Choroid plexus epithelial cell (primary cell): ENCODE measurements around the gene FGF21.

Source experiments
- DNase-seq: peaks from one replicate; pipeline ENCODE4 v3.0.0-alpha.2; 2010; ENCODE audit warnings: low read depth
- H3K4me3 ChIP-seq: 2 replicates; pipeline ENCODE4 v1.5.1; 2011; ENCODE audit warnings: low read depth, mild to moderate bottlenecking, control low read depth, low read length, moderate library complexity
- TF ChIP-seq, protein P1 (sequence below): conservative IDR thresholded peaks from 2 replicates; pipeline ENCODE4 v1.5.1; 2011; ENCODE audit warnings: low read depth, mild to moderate bottlenecking, control low read depth, inconsistent platforms, low read length, moderate library complexity

Gene FGF21

GRCh38 chr19:48746738-48747575 lies 8.4 kb upstream of the FGF21 start, which contains the start of gene IZUMO1:
IZUMO1 (minus strand) TSS chr19:48746909; CDS start chr19:48745859, 1,050 bp downstream.
- DNase-seq: peak; percentile 92
- H3K4me3 ChIP-seq: peak within 1 kb of the TSS; percentile 76

GRCh38 chr19:48749571-48750198 lies 5.6 kb upstream of the FGF21 start:
- DNase-seq: no peak
- TF ChIP-seq, protein P1, sequence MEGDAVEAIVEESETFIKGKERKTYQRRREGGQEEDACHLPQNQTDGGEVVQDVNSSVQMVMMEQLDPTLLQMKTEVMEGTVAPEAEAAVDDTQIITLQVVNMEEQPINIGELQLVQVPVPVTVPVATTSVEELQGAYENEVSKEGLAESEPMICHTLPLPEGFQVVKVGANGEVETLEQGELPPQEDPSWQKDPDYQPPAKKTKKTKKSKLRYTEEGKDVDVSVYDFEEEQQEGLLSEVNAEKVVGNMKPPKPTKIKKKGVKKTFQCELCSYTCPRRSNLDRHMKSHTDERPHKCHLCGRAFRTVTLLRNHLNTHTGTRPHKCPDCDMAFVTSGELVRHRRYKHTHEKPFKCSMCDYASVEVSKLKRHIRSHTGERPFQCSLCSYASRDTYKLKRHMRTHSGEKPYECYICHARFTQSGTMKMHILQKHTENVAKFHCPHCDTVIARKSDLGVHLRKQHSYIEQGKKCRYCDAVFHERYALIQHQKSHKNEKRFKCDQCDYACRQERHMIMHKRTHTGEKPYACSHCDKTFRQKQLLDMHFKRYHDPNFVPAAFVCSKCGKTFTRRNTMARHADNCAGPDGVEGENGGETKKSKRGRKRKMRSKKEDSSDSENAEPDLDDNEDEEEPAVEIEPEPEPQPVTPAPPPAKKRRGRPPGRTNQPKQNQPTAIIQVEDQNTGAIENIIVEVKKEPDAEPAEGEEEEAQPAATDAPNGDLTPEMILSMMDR: no peak

More at GRCh38 chr19:48746738-48747575, 8.4 kb upstream of the FGF21 start, which contains the start of gene IZUMO1:
- TF ChIP-seq, protein P1: no peak

GRCh38 chr19:48750351-48750750 lies 5.0 kb upstream of the FGF21 start:
- TF ChIP-seq, protein P1: no peak
- H3K4me3 ChIP-seq: no peak overlapping the region
- no peak for DNase-seq

More at GRCh38 chr19:48749571-48750198, 5.6 kb upstream of the FGF21 start:
- no peak overlapping the region for H3K4me3 ChIP-seq

GRCh38 chr19:48750771-48751504 lies 4.4 kb upstream of the FGF21 start:
- no peak overlapping the region for H3K4me3 ChIP-seq
- TF ChIP-seq, protein P1: no peak
- no peak for DNase-seq

DNA sequence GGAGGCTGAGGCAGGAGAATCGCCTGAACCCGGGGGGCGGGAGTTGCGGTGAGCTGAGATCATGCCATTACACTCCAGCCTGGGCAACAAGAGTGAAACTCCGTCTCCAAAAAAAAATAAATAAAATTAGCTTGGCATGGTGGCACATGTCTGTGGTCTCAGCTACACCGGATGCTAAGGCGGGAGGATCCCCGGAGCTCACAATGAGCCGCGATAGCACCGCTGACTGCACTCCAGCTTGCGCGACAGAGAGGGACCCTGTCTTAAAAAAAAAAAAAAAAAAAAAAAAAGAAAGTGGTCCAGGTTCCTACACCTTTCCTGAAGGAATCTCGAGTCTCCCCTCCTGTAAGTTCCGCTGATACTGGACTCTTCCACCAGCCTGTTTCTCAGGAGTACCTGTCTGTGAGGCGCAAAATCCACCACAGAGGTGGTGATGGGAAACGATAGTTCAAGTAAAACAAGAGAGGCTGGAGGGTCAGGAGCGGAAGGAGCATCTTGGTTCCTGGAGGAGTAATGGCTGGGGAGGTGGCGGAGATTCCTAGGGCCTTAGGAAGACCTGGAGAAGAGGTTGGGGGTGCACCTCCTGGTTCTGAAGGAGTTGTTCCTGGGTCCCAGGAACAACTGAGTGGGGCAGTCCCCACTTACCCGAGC lies 3.4 kb upstream of the FGF21 start:
- peak overlapping the region; percentile 20 for H3K4me3 ChIP-seq
- TF ChIP-seq, protein P1: no peak
- DNase-seq: no peak

- TF ChIP-seq, protein P1: no peak
- DNase-seq: no peak
- peak within 1 kb of the TSS; percentile 20 for H3K4me3 ChIP-seq
Observed at GRCh38 chr19:48752496-48753365, 2.6 kb upstream of the FGF21 start, which contains the start of gene FUT1. FUT1 (minus strand) TSS chr19:48752641; CDS start chr19:48751281, 1,360 bp downstream.
